Occipital lobe (tissue), 2 donors: ENCODE data around the gene ELP4. TPM values are rescaled to one million over a fixed set of nuclear protein-coding genes. Genes with fewer than 3 reads are reported as not detected.
"Not testable (repeated sequence)": the region's sequence is repeated elsewhere in the genome, so short reads cannot be mapped to it uniquely, and the experiment has no call there.

ENCODE experiments used
- DNase-seq: peaks from one replicate; lab custom pipeline; 2025; lab: John Stamatoyannopoulos, UW
- total RNA-seq: library from RNA; depleted of rRNA; stranded (reverse); fragments of >200 nt; gene quantifications from one replicate; pipeline ENCODE4 v1.2.3, GENCODE V29; 2014

The ELP4 gene
- total RNA-seq, 1 donor from 2014 or later = 36.5 TPM

- no peak for DNase-seq
Measured at GRCh38 chr11:31699066-31699465, 189.5 kb downstream of the ELP4 start.

- DNase-seq = no peak
Measured at GRCh38 chr11:31702966-31703365, 193.4 kb downstream of the ELP4 start.

DNA sequence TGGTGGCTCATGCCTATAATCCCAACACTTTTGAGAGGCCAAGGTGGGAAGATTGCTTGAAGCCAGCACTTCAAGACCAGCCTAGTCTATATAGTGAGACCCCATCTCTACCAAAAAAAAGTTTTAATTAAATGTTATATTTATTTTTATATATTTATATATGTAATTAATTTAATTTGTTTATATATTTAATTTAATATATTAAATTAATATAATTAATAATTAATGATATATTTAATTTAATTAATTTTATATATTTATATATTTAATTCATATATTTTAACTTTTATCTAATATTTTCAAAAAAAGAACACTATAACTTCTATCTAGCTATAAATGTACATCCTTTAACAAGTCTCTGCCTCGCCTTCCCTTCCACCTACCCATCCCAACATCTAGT lies 196.8 kb downstream of the ELP4 start:
- no peak for DNase-seq

GRCh38 chr11:31711137-31711536 lies 201.6 kb downstream of the ELP4 start:
- DNase-seq = no peak

DNA sequence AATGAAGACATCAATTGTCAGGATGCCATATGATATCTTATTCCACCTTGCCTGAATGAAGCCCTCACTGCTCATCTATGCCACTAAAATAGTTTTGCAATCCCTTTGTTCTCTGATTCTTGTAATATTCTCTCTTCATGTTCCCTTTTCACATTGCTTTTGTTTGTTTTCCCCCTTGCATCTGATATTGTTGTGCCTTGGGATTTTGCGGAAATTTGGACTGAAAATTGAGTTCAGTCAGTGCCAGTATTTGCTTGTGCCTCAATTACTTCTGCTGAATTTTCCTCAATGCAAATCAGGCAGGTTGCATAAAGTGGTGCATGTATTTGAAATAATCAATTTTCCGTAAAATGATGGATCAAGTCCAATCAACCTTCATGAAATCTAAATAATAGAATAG lies 203.3 kb downstream of the ELP4 start:
- DNase-seq = no peak

- DNase-seq = no peak
Measured at GRCh38 chr11:31714840-31715239, 205.3 kb downstream of the ELP4 start.

DNA sequence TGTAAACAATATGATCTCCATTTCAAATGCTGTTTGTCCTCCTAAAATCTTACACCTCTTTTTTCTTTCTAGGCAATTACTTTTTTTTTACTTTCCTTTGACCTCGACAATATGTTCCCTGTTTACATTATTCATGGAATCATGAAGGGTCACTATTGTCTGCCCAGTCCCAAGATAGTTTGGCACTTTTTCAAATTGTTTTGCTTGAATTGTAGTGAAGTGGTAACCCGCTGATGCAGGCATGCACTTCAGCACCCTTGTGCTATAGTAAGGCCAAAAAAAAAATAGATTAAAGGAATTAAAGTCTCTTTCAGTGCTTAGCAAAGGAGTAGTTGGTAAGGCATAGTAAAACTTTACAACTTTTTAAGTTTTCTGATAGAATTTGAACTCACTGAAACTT lies 210.7 kb downstream of the ELP4 start:
- DNase-seq = no peak

- DNase-seq = no peak
Measured at GRCh38 chr11:31720671-31721365, 211.3 kb downstream of the ELP4 start.

DNA sequence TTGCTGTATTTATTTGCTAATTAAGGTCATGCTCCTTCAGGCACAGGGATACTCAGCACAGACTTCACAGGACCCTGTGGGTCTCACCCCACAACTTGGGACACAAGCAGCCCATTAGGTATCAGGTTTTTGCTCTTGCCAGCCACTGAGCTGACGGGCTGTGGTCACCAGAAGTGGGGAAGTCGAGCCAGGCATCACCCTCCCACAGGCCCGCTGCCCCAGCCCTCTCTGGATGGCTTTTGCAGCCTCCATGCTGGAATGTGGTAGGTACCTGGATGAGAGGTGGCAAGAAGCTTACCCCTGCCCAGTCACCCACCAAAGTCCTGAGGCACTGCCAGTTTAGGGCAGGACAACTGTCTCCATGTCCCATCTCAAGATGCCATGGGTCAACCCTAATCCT lies 213.2 kb downstream of the ELP4 start:
- no peak for DNase-seq

GRCh38 chr11:31725176-31725575 lies 215.6 kb downstream of the ELP4 start:
- DNase-seq = no peak

DNA sequence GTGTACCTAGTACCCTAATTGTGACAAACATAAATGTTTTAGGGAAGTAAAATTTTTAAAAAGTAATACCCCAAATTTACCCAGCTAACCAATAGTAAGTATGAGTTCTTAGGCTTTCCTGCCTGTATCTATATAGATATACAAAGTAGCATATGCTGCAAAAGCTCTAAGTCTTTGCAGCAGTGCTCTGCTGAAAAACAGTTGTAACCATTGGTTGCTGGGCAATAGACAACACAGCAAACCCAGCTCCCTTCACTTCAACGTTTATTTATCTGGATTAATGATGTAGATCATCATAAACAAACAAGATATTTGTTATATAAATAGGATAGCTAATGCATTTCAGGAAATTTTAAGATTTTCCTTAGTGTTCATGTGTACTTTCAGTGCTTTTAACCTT lies 218.9 kb downstream of the ELP4 start:
- no peak for DNase-seq

DNA sequence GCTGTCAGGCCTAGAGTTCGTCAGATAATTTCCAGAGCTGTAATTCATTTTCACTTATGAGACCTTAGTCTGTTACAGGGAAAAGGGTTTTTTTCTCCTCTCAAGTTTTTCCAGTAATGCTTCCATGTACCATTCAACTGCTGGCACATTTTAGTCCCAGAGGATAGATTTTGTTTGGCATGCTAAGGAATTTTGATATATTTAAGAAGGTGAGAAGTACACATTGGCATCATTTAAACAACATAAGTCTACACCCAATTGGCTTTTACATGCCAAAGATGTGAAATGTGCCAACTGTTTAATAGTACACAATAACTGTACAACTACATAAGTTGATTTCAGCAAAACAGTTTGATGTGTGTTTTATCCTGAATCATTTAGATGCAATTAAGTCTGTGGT lies 230.6 kb downstream of the ELP4 start:
- no peak for DNase-seq

- DNase-seq = not testable (repeated sequence)
Measured at GRCh38 chr11:31740731-31741368, 231.3 kb downstream of the ELP4 start.

DNA sequence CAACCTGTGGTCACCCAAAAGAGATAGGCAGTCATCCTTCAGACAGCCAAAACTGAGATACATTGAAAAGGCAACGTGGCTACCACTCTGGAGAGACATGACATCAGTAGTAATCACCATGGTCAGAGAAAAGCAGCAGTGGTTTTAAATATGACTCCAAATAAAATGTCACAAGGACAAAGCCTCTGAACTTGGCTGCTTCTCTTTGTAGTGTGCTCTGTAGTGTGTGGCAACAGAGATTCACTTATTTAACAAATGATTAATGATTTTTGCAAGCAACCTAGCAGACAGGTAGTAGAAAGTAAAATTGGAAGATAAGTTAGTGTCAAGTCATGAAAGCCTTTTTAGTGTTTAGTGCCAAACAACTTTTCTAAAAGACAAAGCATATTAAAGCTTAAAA lies 238.0 kb downstream of the ELP4 start:
- DNase-seq = no peak

DNA sequence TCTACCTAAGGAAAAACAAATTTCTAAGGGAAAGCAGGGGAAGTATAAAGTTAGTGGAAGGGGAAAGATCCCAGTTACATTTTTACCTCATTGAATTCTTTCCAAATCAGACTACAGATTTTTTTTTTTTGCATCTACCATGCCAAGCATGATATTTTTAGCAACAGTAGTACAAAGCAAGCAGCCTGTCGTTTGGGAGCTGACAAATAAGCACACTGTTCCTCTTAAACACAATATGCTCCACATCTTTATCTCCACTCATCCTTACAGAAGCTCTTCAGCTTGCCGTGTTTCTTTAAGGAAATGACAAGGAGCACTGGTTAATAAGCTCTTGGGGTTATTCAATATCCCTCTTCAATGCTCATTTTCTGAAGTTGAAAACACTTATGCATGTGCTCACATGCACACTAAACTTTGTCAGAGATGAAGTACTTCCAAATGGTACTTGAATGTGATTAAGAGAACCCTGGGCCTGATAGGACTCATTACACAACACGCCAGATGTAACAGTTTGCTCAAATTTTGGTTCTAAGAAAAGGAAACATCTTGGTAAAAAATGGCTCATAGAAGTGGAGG lies 247.8 kb downstream of the ELP4 start:
- no peak for DNase-seq

DNA sequence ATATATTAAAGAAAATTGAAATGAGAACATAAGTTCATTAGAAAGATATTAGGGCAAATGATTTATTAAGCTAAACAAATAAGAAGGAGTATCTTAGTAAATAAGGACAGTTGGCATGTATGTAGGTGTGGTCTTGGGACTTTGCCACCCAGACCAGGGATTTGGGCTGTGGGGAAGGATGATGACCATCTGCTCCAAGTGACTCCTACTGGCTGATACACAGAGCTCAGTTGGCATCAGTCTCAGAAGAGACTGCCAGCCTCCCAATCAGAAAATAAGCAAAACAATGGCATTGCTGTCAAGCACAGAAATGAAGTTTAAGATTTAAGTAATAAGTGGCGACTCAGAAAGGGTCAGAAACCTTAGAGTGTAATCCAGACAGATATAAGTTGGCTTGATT lies 252.1 kb downstream of the ELP4 start:
- no peak for DNase-seq

- DNase-seq = no peak
Measured at GRCh38 chr11:31763296-31763695, 253.7 kb downstream of the ELP4 start.

- no peak for DNase-seq
Measured at GRCh38 chr11:31764261-31764660, 254.7 kb downstream of the ELP4 start.

DNA sequence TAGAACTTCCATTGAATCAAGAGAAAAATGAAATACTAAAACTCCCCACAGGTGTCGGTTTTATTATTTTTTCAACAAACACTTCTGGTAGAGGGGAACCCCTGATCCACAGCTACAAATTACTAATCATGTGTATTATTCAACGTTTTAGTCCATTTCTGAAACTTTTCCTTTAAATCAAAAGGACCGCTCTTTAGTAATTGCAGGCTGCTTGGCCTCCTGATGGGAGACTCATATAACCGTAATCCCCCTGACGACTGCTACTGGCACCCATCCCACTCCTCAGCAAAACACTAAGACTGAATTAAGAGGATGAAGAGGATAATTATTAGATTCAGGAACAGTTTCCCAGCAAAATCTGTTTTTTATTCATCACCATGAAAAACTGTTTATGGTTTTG lies 255.2 kb downstream of the ELP4 start:
- DNase-seq = no peak

- DNase-seq = no peak
Measured at GRCh38 chr11:31767066-31767465, 257.5 kb downstream of the ELP4 start.

DNA sequence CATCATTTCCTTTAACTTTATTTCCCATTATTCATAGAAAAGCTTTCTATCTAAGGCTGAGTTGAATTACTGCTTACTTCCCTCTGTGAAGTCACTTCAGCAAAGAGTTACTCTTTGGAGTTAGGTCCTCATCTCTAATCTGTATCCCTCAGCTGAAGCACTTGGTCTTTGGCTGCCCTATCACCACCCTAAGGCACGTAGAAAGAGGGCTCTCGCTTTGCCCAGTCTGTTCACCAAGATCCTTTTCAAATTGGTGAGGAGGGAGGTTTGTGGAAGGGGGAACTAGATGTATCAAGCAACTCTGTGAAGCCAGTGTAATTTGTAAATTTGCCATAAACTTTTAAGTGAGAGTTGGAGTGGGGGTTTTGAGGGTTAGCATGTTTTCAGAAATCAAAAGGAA lies 258.1 kb downstream of the ELP4 start:
- DNase-seq = no peak

DNA sequence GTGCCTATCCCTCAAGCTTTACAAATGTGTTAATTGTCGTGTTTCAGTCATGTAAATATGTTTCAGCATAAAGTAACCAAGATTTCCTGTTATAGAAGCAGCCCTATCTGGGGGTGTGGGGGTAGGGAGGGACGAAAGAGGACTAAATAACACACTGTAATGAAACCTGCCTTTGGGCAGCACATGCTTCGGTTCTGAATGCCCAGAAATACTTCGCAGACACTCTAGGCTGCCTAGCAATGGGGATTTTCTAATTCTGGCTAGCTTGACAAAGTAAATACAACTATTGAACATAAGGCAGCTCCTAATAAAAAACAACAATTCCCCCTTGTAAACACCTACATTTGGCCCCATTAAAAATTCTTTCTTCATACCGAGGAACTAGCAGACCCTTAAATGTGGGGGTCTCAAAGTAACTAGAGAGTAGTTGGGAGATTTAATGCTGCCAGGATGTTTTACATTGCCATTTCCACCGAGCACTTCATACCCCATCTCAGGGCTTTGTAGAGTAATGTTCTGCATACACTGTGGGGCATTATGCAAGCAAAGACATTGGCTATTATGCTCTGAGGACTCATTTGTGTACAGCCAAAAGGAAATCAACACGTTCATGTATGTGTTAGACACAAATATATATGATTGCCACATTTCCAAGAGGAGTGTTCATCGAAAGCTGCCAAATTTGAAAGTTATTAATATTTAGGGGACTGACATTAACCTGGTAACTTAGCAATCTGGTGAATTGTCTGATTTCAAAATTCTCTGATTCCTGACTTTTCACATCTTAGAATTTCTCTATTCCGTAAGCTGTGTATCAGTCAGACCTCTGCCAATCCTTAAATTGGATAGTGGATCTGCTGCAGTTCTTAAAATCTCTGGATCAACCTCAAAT lies 259.4 kb downstream of the ELP4 start:
- DNase-seq = no peak
